ENCODE measurements around the gene TBC1D24.

The TBC1D24 gene

DNA sequence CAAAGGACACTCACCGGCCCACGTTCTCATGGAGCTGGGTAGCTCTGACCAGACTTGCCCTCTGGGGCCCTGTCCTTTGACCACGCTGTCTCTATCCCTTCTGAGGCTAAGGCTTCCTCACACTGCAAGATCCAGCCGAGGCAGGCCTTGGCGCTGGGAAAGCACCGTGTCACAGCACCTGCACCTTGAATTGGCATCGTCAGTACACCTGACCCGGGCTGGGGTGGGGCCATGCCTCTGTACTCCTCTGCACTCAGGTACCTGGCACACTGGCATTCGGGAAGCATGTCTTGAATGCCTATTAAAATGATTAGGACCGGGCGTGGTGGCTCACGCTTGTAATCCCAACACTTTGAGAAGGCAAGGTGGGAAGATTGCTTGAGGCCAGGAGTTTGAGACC, 6.0 kb downstream of the TBC1D24 start:
- H3K9me3 Mint-ChIP-seq, result no peaks in the 10 kb centered on the region
- peaks cover 3% of the 10 kb centered on the region for H3K4me1 Mint-ChIP-seq (ENCODE audit: low read depth)
- H3K27ac Mint-ChIP-seq, result no peak overlapping the region
- no peaks in the 10 kb centered on the region for H3K36me3 Mint-ChIP-seq (ENCODE audit: low read depth)
- no peak overlapping the region for H3K4me3 Mint-ChIP-seq
- no peaks in the 10 kb centered on the region for H3K27me3 Mint-ChIP-seq

DNA sequence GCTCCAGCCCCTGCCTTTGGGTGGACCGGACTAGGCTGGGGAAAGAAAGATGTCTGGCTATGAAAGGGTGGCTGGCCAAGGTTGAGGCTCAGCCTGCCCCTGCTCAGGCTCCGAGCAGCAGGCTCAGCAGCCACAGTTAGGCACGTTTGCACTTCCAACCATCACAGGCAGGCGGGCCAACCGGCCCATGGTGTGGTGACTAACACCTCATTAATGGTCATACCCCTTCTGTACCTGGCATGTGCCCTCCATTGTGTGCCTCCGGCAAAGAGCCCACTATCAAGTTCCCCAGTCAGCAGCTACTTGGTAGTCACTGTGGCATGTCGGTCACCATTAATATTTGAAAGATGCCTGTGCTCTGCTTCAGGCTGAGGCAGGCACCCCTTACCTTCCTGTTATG, 6.7 kb downstream of the TBC1D24 start:
- Mint-ChIP-seq H3K27ac (no peak overlapping the region), H3K27me3 (no peaks in the 10 kb centered on the region), H3K9me3 (no peaks in the 10 kb centered on the region), H3K4me1 (ENCODE audit: low read depth) (peaks cover 6% of the 10 kb centered on the region), H3K36me3 (ENCODE audit: low read depth) (no peaks in the 10 kb centered on the region), H3K4me3 (no peak overlapping the region)

GRCh38 chr16:2482249-2482648, 7.3 kb downstream of the TBC1D24 start:
- no peak overlapping the region for H3K27ac Mint-ChIP-seq
- H3K4me1 Mint-ChIP-seq (ENCODE audit: low read depth), result peaks cover 12% of the 10 kb centered on the region
- no peaks in the 10 kb centered on the region for H3K9me3 Mint-ChIP-seq
- H3K4me3 Mint-ChIP-seq, result no peak overlapping the region
- H3K36me3 Mint-ChIP-seq (ENCODE audit: low read depth), result no peaks in the 10 kb centered on the region
- H3K27me3 Mint-ChIP-seq, result no peaks in the 10 kb centered on the region

GRCh38 chr16:2482708-2483534, 8.0 kb downstream of the TBC1D24 start:
- H3K36me3 Mint-ChIP-seq (ENCODE audit: low read depth), result no peaks in the 10 kb centered on the region
- no peak overlapping the region for H3K4me3 Mint-ChIP-seq
- no peaks in the 10 kb centered on the region for H3K27me3 Mint-ChIP-seq
- peaks cover 19% of the 10 kb centered on the region for H3K4me1 Mint-ChIP-seq (ENCODE audit: low read depth)
- H3K9me3 Mint-ChIP-seq, result no peaks in the 10 kb centered on the region
- no peak overlapping the region for H3K27ac Mint-ChIP-seq

GRCh38 chr16:2483939-2484897, 9.3 kb downstream of the TBC1D24 start:
- no peaks in the 10 kb centered on the region for H3K27me3 Mint-ChIP-seq
- H3K27ac Mint-ChIP-seq, result no peak overlapping the region
- no peaks in the 10 kb centered on the region for H3K9me3 Mint-ChIP-seq
- no peaks in the 10 kb centered on the region for H3K36me3 Mint-ChIP-seq (ENCODE audit: low read depth)
- H3K4me1 Mint-ChIP-seq (ENCODE audit: low read depth), result peaks cover 22% of the 10 kb centered on the region
- no peak overlapping the region for H3K4me3 Mint-ChIP-seq

- Mint-ChIP-seq H3K27me3 (no peaks in the 10 kb centered on the region), H3K27ac (no peak overlapping the region), H3K4me3 (no peak overlapping the region), H3K9me3 (no peaks in the 10 kb centered on the region), H3K4me1 (ENCODE audit: low read depth) (peaks cover 22% of the 10 kb centered on the region), H3K36me3 (ENCODE audit: low read depth) (no peaks in the 10 kb centered on the region)
Observed at GRCh38 chr16:2484898-2485508, 10.1 kb downstream of the TBC1D24 start.

DNA sequence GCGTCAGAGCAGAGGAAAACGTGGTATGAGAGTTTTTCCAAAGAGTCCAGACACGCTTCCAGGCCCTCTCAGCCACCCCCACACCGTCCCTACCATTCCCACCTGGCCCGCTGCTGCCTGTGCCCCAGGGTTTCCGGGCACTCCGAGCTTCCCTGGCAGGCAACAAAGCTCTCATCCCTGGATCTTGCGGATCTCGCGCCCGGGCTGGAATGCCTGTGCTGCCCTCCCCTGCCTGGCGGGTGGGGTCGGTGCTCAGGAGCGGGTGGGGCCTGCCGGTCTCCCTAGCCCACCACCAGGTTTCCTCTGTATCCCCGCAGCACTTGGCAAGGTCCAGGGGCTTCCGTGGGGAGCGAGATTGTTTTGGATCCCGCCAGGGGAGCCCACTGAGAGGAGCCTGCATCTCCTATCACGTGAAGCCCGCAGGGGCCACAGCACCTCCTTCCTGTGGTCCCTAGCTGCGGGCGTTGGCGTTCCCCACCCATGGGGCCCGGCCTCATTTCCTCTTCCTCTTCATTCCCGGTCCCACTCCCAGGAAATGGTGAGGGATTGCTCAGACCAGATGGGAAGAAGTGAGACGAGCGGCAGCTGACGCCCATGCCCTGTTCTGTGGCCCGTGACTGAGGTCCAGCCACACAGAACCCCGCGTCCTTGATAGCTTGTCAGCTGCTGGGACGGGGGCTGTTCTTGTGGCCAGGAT, 11.0 kb downstream of the TBC1D24 start:
- no peaks in the 10 kb centered on the region for H3K9me3 Mint-ChIP-seq
- no peaks in the 10 kb centered on the region for H3K27me3 Mint-ChIP-seq
- H3K4me3 Mint-ChIP-seq, result no peak overlapping the region
- peaks cover 22% of the 10 kb centered on the region for H3K4me1 Mint-ChIP-seq (ENCODE audit: low read depth)
- H3K36me3 Mint-ChIP-seq (ENCODE audit: low read depth), result no peaks in the 10 kb centered on the region
- no peak overlapping the region for H3K27ac Mint-ChIP-seq

DNA sequence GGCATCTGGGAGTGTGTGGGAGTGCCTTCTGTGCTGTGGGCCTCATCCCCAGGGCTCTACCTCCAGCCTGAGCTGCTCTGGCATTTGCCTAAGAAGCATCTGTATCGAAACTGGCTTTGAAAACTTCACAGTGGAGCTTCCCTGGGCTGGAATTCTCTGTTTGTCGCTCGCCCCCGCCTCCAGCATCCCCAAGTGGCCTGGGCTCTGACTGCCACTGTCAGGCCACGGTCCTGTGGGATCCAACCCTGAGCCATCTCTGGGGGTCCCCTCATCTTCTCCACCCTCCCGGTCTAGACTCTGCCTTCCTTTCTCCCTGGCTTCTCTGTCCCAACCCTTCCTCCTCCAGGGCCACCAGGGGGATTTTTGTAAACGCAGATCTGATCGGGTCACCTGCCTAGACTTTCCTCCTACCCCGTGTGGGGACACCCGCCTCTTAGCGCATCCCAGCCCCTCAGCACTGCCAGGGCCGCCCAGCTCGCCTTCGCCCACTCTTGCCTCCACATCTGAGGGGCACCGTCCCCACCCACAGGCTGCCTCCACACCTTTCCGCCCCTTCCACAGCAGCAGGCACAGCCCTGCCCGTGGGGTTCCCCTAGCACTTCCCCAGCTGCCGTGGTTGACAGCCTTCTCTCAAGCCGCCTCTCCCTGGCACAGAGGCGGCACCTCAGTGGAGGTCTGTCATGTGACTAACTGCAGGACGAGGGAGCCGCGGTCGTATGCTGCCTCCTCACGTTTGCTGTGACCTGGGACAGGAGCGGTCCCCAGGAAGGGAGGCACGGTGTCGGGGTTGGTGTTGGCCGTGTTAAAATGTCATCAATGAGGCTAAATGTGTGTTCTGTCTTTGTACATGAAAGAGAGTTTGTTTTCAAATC, 12.0 kb downstream of the TBC1D24 start:
- peaks cover 22% of the 10 kb centered on the region for H3K4me1 Mint-ChIP-seq (ENCODE audit: low read depth)
- peak overlapping the region; percentile 77 for H3K27ac Mint-ChIP-seq
- H3K4me3 Mint-ChIP-seq, result peak overlapping the region; percentile 60
- H3K27me3 Mint-ChIP-seq, result no peaks in the 10 kb centered on the region
- H3K9me3 Mint-ChIP-seq, result no peaks in the 10 kb centered on the region
- H3K36me3 Mint-ChIP-seq (ENCODE audit: low read depth), result no peaks in the 10 kb centered on the region

DNA sequence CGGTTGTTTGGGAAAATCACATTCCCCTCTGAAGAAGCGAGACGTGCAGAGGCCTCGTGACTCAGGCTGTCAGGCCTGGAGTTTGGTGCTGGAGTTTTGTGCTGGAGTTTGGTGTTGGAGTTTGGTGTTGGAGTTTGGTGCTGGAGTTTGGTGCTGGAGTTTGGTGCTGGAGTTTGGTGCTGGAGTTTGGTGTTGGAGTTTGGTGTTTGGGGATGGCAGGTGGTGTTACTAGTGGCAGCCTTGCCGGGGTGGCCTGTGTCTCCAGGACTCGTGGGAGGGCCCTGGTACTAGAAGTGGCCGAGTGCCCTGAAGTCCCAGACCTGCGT, 12.6 kb downstream of the TBC1D24 start:
- Mint-ChIP-seq H3K4me3 (peak overlapping the region; percentile 60), H3K27me3 (no peaks in the 10 kb centered on the region), H3K4me1 (ENCODE audit: low read depth) (peaks cover 22% of the 10 kb centered on the region), H3K9me3 (no peaks in the 10 kb centered on the region), H3K36me3 (ENCODE audit: low read depth) (no peaks in the 10 kb centered on the region), H3K27ac (peak overlapping the region; percentile 77)

- Mint-ChIP-seq H3K36me3 (ENCODE audit: low read depth) (no peaks in the 10 kb centered on the region), H3K27me3 (no peaks in the 10 kb centered on the region), H3K9me3 (no peaks in the 10 kb centered on the region), H3K4me1 (ENCODE audit: low read depth) (peaks cover 22% of the 10 kb centered on the region), H3K27ac (no peak overlapping the region), H3K4me3 (no peak overlapping the region)
Observed at GRCh38 chr16:2487903-2488531, 13.1 kb downstream of the TBC1D24 start.

GRCh38 chr16:2489581-2489980, 14.7 kb downstream of the TBC1D24 start:
- no peak overlapping the region for H3K4me3 Mint-ChIP-seq
- H3K36me3 Mint-ChIP-seq (ENCODE audit: low read depth), result no peaks in the 10 kb centered on the region
- H3K27ac Mint-ChIP-seq, result no peak overlapping the region
- no peaks in the 10 kb centered on the region for H3K27me3 Mint-ChIP-seq
- H3K4me1 Mint-ChIP-seq (ENCODE audit: low read depth), result peaks cover 22% of the 10 kb centered on the region
- no peaks in the 10 kb centered on the region for H3K9me3 Mint-ChIP-seq

- no peaks in the 10 kb centered on the region for H3K27me3 Mint-ChIP-seq
- H3K4me1 Mint-ChIP-seq (ENCODE audit: low read depth), result peaks cover 22% of the 10 kb centered on the region
- H3K9me3 Mint-ChIP-seq, result no peaks in the 10 kb centered on the region
- H3K36me3 Mint-ChIP-seq (ENCODE audit: low read depth), result no peaks in the 10 kb centered on the region
- no peak overlapping the region for H3K4me3 Mint-ChIP-seq
- no peak overlapping the region for H3K27ac Mint-ChIP-seq
Observed at GRCh38 chr16:2490190-2491105, 15.5 kb downstream of the TBC1D24 start.

DNA sequence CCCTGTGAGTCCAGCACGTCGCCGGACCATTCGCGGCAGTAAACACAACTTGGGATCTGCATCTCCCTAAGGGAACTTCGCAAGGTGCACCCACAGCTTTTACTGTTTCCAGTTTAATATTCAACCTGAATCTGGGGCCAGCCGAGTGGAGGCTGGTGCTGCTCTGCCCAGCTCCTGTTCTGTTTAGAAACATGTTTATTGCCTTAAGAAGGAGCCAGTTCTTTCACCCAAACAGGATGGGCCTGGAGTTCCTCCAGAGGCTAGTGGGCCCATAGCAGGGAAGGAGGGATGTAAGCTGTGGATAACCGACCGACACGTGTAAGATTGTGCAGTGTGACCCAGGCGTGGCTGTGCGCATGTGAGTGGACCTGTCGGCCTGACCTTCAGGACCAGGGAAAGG, 17.4 kb downstream of the TBC1D24 start:
- Mint-ChIP-seq H3K27ac (no peak overlapping the region), H3K9me3 (no peaks in the 10 kb centered on the region), H3K27me3 (no peaks in the 10 kb centered on the region), H3K4me3 (no peak overlapping the region), H3K4me1 (ENCODE audit: low read depth) (peaks cover 10% of the 10 kb centered on the region), H3K36me3 (ENCODE audit: low read depth) (peaks cover under 1% of the 10 kb centered on the region)

Measured in stimulated activated naive CD8-positive, alpha-beta T cell treated with anti-CD3 and anti-CD28 coated beads, Interleukin-15, Interleukin-2, amounts not matched to agents 100 ng/mL and 50 ng/mL, for 24 hours (primary cell).